Stimulated activated CD4-positive, alpha-beta T cell treated with anti-CD3 and anti-CD28 coated beads, Interleukin-1b, Interleukin-23, amount 100 ng/mL, for 24 hours (primary cell): ENCODE measurements around the gene OR5M3.

Experiments used
- DNase-seq, 4 experiments: peaks; one replicate each; pipeline ENCODE4 v3.0.0-alpha.2; 2020; ENCODE audit warnings: low read depth in 4 of 4, low spot score in 1 of 4

OR5M3 gene

GRCh38 chr11:56473252-56473651 lies at the start of gene OR5M3:
Gene OR5M3 (minus strand): TSS chr11:56473352. CDS start chr11:56470497, 2,855 bp downstream.
- no peak for DNase-seq

GRCh38 chr11:56522008-56522407 lies 48.9 kb upstream of the OR5M3 start:
- no peak for DNase-seq

GRCh38 chr11:56513280-56513679 lies 40.1 kb upstream of the OR5M3 start:
- DNase-seq = no peak

- no peak for DNase-seq
Measured at GRCh38 chr11:56509439-56509838, 36.3 kb upstream of the OR5M3 start.

- no peak for DNase-seq
Measured at GRCh38 chr11:56497010-56497409, 23.9 kb upstream of the OR5M3 start.

- no peak for DNase-seq
Measured at GRCh38 chr11:56495117-56495516, 22.0 kb upstream of the OR5M3 start.

GRCh38 chr11:56491270-56491669 lies 18.1 kb upstream of the OR5M3 start, which contains the start of gene OR5M8:
Gene OR5M8 (minus strand): TSS chr11:56491370. CDS start chr11:56491370, 0 bp downstream.
- no peak for DNase-seq

- DNase-seq = no peak
Measured at GRCh38 chr11:56486801-56487200, 13.6 kb upstream of the OR5M3 start.

- DNase-seq = no peak
Measured at GRCh38 chr11:56474729-56475235, 1.6 kb upstream of the OR5M3 start.

- no peak for DNase-seq
Measured at GRCh38 chr11:56457076-56457475, 16.1 kb downstream of the OR5M3 start.

GRCh38 chr11:56453521-56453920 lies 19.6 kb downstream of the OR5M3 start:
- no peak for DNase-seq
